AG09309 (cell line): ENCODE results near the gene CAMK2D.

Experiments used
- DNase-seq: peaks from one replicate; pipeline ENCODE4 v3.0.0-alpha.2; 2010; ENCODE audit warnings: low read depth
- H3K4me3 ChIP-seq: 2 replicates; pipeline ENCODE4 v1.5.1; 2011; ENCODE audit warnings: mild to moderate bottlenecking, low read depth, low read length, moderate library complexity; ENCODE audit not compliant: control insufficient read depth
- TF ChIP-seq, protein P1 (sequence below): IDR thresholded peaks from 2 replicates; pipeline ENCODE4 v1.5.1; 2011; ENCODE audit warnings: mild to moderate bottlenecking, low read depth, low read length, inconsistent platforms; ENCODE audit not compliant: insufficient read depth, control insufficient read depth; ENCODE audit errors: missing control alignments

CAMK2D gene

DNA sequence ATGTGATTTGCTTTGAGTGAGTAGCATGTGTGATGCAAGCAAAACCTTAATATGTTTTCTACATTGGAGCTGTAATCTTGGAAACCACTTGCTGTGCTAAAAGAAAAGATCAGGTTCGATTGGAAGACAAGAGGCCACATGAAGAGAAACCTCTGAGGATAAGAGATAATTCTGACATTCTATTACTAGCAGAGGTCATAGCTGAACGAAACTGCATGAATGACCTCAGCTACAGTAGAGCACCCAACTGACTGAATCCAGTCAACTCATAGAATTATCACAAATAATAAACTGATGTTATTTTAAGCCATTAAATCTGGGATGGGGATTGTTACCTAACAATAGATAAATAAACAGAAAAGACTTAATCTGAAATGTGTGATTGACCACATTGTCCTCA is 147.1 kb downstream of the CAMK2D start:
- no peak overlapping the region for H3K4me3 ChIP-seq
- no peak for DNase-seq
- TF ChIP-seq, protein P1, sequence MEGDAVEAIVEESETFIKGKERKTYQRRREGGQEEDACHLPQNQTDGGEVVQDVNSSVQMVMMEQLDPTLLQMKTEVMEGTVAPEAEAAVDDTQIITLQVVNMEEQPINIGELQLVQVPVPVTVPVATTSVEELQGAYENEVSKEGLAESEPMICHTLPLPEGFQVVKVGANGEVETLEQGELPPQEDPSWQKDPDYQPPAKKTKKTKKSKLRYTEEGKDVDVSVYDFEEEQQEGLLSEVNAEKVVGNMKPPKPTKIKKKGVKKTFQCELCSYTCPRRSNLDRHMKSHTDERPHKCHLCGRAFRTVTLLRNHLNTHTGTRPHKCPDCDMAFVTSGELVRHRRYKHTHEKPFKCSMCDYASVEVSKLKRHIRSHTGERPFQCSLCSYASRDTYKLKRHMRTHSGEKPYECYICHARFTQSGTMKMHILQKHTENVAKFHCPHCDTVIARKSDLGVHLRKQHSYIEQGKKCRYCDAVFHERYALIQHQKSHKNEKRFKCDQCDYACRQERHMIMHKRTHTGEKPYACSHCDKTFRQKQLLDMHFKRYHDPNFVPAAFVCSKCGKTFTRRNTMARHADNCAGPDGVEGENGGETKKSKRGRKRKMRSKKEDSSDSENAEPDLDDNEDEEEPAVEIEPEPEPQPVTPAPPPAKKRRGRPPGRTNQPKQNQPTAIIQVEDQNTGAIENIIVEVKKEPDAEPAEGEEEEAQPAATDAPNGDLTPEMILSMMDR, result no peak

DNA sequence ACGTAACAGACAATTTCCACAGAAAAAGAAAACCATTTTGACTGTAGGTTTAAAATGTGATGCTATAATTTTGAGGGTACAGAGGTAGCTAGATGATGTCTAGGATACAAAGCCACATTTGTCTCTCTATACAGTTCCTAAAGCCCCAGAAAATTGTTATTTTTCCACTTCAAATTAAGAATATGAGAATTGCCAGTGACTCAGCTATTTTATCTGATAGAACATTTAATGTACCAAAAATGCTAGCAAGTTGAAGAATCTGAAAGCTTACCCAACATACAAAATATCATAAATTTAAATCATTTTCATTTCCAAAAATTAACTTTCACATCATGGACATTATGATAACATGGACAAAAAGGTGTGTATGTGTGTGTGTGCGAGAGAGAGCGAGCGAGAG is 148.0 kb downstream of the CAMK2D start:
- H3K4me3 ChIP-seq, result no peak overlapping the region
- TF ChIP-seq, protein P1, result no peak
- no peak for DNase-seq

DNA sequence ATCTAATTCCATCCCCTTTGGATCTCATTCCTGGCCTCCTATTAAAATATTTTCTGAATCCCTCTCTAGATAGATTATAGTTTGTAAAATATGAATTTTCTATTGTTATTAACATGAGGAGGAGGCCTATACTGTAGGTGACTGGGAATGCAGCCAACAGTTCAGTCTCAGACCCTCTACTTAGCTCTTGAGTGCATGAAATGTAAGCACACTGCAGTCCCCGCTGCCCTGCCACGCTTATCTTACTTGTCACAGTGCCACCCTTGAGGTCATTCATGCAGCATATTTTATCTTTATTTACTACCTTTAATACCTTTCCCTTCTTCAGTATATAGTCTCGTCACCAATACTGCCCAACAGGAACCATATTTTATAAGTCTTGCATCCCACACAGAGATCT is 151.0 kb downstream of the CAMK2D start:
- no peak for DNase-seq
- no peak overlapping the region for H3K4me3 ChIP-seq
- TF ChIP-seq, protein P1, result no peak

DNA sequence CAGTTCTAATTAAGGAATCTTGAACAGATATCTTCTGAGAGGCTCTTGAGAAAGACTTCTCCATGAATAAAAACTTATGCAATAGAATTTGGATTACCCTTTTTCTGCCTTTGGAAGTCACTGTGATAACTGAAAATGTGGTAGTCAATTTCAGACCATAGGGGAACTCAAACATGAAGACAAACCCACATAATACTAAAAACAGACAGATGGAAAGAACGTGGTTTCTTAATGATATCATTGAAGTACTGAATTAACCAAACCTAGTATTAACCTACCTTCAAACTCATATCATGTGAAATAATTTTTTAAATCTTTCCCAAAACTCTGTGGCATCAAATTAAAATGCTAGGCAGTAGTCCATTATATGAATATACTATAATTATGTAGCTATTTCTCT is 153.5 kb downstream of the CAMK2D start:
- DNase-seq, result no peak
- H3K4me3 ChIP-seq, result no peak overlapping the region
- TF ChIP-seq, protein P1, result no peak

DNA sequence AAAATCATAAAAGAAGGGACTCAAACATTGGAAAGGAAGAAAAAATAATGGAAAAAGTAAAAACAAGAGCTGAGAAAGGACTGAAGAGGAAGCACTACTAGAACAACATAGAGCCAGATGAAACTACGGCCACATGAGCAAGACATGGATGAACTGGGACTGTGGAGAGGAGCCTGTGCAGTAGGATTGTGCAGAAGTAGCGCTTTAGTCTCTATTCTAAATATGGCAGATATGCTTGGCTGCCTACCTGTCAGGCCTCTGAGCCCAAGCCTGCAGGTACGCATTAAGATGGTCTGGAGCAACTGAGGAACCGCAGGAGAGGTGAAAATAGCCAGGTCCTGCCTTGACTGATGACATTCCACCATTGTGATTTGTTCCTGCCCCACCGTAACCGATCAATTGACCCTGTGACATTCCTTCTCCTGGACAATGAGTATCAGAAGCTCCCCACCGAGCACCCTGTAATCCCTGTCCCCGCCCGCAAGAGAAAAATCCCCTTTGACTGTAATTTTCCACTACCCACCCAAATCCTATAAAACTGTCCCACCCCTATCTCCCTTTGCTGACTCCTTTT is 154.3 kb downstream of the CAMK2D start:
- H3K4me3 ChIP-seq, result no peak overlapping the region
- DNase-seq, result no peak

DNA sequence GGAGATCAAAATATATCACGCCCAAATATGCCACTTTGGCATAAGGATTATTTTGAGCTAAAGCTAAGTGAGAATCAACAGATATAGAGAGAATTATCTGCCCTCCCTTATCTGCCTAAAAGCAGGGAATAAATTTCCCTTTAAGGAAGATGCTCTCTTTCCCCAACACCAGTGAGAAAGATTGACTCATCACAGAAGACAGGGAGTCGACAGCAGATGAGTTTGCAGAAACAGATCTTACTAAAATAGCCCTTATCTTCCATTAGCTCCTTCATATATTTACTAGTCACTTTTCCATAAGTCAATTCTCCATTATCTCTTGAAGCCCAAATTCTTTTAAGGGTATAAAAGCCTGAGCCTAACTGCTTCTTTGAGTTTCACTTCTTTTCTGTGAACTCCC is 156.6 kb downstream of the CAMK2D start:
- H3K4me3 ChIP-seq, result no peak overlapping the region
- TF ChIP-seq, protein P1, result no peak
- DNase-seq, result no peak

More for the DNA sequence above, 154.3 kb downstream of the CAMK2D start:
- TF ChIP-seq, protein P1, result no peak

DNA sequence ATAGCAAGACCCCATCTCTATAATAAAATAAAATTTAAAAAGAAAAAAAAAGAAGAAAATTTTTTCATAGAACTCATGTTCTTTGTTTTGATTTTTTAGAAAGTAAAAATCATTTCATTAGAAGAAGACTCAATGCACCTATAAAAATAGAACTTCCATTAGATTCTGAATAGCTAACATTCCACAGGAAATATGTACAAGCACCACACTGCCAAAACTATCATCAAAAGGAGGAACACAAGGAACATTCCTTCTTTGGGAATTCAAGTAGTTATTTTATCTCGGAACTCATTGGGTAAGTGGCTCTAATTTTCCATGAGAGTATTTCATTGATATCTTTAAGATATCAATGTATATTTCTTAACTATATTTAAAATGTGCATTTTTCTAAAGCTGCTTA is 157.6 kb downstream of the CAMK2D start:
- TF ChIP-seq, protein P1, result no peak
- no peak for DNase-seq
- H3K4me3 ChIP-seq, result no peak overlapping the region
